ENCODE data around the gene HARS2. TPM values are rescaled to one million over a fixed set of nuclear protein-coding genes. Genes with fewer than 3 reads are reported as not detected.
A peak's percentile ranks its signal among the peaks of the same experiment; 100 is the strongest.

The HARS2 gene
- total RNA-seq, 4 donors from 2014 or later = 16.0 to 41.6 (median 25.5) TPM

DNA sequence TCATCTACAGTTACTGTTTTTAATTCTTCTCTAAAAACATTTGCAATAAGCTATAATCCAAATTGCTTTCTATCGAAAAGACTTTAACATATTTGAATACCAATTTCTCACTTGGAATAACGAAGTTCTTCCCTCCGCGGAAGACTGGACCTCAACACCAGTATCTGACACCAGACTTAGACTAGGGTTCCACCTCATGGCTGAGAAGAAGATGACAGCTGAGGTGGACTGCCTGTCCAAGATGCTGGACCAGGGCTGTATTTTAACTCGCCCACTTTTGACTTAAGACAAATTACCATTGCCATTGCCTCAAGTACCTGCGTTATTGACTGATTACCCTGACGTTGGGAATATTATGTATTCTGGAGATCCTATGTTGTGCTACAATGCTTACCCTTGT, 43.1 kb downstream of the HARS2 start:
- H3K4me3 ChIP-seq = no peak overlapping the region
- 54 to 63% methylated on average over 7 of the region's 7 CpGs for WGBS, 2 donors (ENCODE audit: low coverage in 1 of 2)
- no peaks in the 10 kb centered on the region for H3K4me1 ChIP-seq
- peaks cover 0 to 11% (median 0%) of the 10 kb centered on the region in 3 donors for H3K9me3 ChIP-seq
- H3K27ac ChIP-seq = no peak overlapping the region
- no peak for ATAC-seq
- peaks cover 64% of the 10 kb centered on the region for H3K27me3 ChIP-seq
- H3K36me3 ChIP-seq = no peaks in the 10 kb centered on the region
- TF ChIP-seq, protein P1, sequence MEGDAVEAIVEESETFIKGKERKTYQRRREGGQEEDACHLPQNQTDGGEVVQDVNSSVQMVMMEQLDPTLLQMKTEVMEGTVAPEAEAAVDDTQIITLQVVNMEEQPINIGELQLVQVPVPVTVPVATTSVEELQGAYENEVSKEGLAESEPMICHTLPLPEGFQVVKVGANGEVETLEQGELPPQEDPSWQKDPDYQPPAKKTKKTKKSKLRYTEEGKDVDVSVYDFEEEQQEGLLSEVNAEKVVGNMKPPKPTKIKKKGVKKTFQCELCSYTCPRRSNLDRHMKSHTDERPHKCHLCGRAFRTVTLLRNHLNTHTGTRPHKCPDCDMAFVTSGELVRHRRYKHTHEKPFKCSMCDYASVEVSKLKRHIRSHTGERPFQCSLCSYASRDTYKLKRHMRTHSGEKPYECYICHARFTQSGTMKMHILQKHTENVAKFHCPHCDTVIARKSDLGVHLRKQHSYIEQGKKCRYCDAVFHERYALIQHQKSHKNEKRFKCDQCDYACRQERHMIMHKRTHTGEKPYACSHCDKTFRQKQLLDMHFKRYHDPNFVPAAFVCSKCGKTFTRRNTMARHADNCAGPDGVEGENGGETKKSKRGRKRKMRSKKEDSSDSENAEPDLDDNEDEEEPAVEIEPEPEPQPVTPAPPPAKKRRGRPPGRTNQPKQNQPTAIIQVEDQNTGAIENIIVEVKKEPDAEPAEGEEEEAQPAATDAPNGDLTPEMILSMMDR (IDR thresholded peaks at IDR 0.05) = peak in 3 of 4 experiments; percentile 21 to 35 (median 29)
- no peak for TF ChIP-seq POLR2A (IDR thresholded peaks at IDR 0.05)

DNA sequence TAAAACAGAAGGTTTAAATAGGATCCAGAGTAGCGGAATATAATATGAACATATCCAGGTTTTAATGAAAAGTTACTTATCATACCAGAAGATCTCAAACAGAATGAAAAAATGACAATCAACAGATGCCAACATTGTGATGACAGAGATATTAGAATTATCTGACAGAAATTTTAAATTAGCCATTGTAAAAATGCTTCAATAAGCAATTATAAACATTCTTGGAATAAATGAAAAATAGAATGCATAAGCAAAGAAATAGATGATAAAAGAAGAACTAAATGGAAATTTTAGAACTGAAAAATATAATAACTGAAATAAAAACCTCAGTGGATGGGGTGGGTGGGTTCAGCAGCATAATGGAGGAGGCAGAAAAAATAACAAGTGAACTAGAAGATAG, 46.2 kb downstream of the HARS2 start:
- TF ChIP-seq POLR2AphosphoS5 (IDR thresholded peaks at IDR 0.05) (no peak), EP300 (IDR thresholded peaks at IDR 0.05) (no peak), POLR2A (IDR thresholded peaks at IDR 0.05) (no peak)
- TF ChIP-seq, protein P1 (IDR thresholded peaks at IDR 0.05) = no peak
- H3K4me3 ChIP-seq = no peak overlapping the region
- peaks cover 34% of the 10 kb centered on the region for H3K27me3 ChIP-seq
- no peaks in the 10 kb centered on the region for H3K4me1 ChIP-seq
- no peaks in the 10 kb centered on the region for H3K36me3 ChIP-seq
- no peak overlapping the region for H3K27ac ChIP-seq
- 50 to 82% methylated on average over 1 of the region's 1 CpG for whole genome bisulfite sequencing, 2 donors (ENCODE audit: low coverage in 1 of 2)
- H3K9me3 ChIP-seq = peaks cover 0 to 13% (median 0%) of the 10 kb centered on the region in 3 donors
- ATAC-seq = no peak

DNA sequence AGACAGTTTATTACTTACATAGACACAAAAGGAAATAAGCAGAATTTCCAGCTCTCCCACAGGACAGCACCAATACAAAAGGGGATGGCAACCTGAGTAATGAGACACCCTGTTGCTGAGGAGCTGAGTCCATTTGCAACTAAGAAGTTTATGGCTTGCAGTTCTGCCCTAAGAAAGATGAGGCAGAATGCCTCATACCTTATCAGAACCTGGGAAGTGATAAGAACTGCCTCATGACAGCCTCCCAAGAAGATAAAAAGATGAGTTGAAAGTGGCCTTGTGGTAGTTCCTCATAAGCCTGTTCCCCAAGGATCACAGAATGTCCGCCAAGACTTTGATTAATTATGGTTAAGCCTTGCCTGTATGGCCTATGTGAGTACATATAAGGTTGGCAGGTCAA, 50.7 kb downstream of the HARS2 start:
- no peak for ATAC-seq
- no peaks in the 10 kb centered on the region for H3K4me1 ChIP-seq
- H3K27ac ChIP-seq = no peak overlapping the region
- 69 to 100% methylated on average over 1 of the region's 1 CpG for WGBS, 2 donors (ENCODE audit: low coverage in 1 of 2)
- H3K36me3 ChIP-seq = no peaks in the 10 kb centered on the region
- peaks cover 8% of the 10 kb centered on the region for H3K27me3 ChIP-seq
- peaks cover 0 to 36% (median 0%) of the 10 kb centered on the region in 3 donors for H3K9me3 ChIP-seq
- TF ChIP-seq POLR2AphosphoS5 (IDR thresholded peaks at IDR 0.05) (no peak), POLR2A (IDR thresholded peaks at IDR 0.05) (no peak), EP300 (IDR thresholded peaks at IDR 0.05) (no peak)
- TF ChIP-seq, protein P1 (IDR thresholded peaks at IDR 0.05) = no peak
- no peak overlapping the region for H3K4me3 ChIP-seq

Small RNA genes within 50 kb of the gene (small RNA-seq; reads per million reads assigned to genes)
- 115 to 259 (median 129) reads per million in 4 donors for gene VTRNA1-1
- gene VTRNA1-2 = 0 to 2.3 (median 0.27) reads per million in 4 donors
- gene VTRNA1-3 = 0.26 to 2.7 (median 0.67) reads per million in 4 donors

Other genes with a start within 250 kb of the HARS2 start
- 10 to 100 TPM in 2 of 4 donors, 1 to 10 TPM in 2; 1.8 to 21.5 (median 11.2) TPM for gene EIF4EBP3, start 143.8 kb upstream of the HARS2 start, total RNA-seq
- 10 to 100 TPM; 17.5 to 29.4 (median 23.2) TPM for gene SRA1, start 134.0 kb upstream of the HARS2 start, total RNA-seq
- gene APBB3, start 126.9 kb upstream of the HARS2 start, total RNA-seq = 10 to 100 TPM in 3 of 4 donors, 1 to 10 TPM in 1; 9.7 to 25.1 (median 17.5) TPM
- 10 to 100 TPM; 24.5 to 52.0 (median 32.7) TPM for gene SLC35A4, start 126.6 kb upstream of the HARS2 start, total RNA-seq
- gene CD14, start 58.3 kb upstream of the HARS2 start, total RNA-seq = 10 to 100 TPM; 20.4 to 84.5 (median 37.9) TPM
- 10 to 100 TPM; 10.9 to 72.1 (median 26.7) TPM for gene TMCO6, start 52.0 kb upstream of the HARS2 start, total RNA-seq
- 10 to 100 TPM; 38.6 to 61.5 (median 46.1) TPM for gene NDUFA2, start 43.8 kb upstream of the HARS2 start, total RNA-seq
- gene IK, start 43.6 kb upstream of the HARS2 start, total RNA-seq = 100 to 1,000 TPM; 130 to 168 (median 131) TPM
- gene WDR55, start 26.6 kb upstream of the HARS2 start, total RNA-seq = 10 to 100 TPM; 15.6 to 25.1 (median 16.9) TPM
- gene DND1, start 17.9 kb upstream of the HARS2 start, total RNA-seq = under 1 TPM in 3 of 4 donors, not detected in 1; 0.19 to 0.67 (median 0.62) TPM
- gene HARS1, start 85 bp upstream of the HARS2 start, total RNA-seq = 10 to 100 TPM; 65.9 to 67.9 (median 67.1) TPM
- 10 to 100 TPM; 35.8 to 47.2 (median 45.0) TPM for gene ZMAT2, start 9.0 kb downstream of the HARS2 start, total RNA-seq
- not detected for gene PCDHA1, start 94.7 kb downstream of the HARS2 start, total RNA-seq
- under 1 TPM in 2 of 4 donors, not detected in 2; 0.19 to 0.27 TPM for gene PCDHA2, start 103.4 kb downstream of the HARS2 start, total RNA-seq
- 1 to 10 TPM in 1 of 4 donors, under 1 TPM in 3; 0.32 to 1.4 (median 0.70) TPM for gene PCDHA3, start 109.6 kb downstream of the HARS2 start, total RNA-seq
- under 1 TPM in 3 of 4 donors, not detected in 1; 0.13 to 0.96 (median 0.31) TPM for gene PCDHA4, start 115.6 kb downstream of the HARS2 start, total RNA-seq
- gene PCDHA5, start 130.2 kb downstream of the HARS2 start, total RNA-seq = under 1 TPM in 3 of 4 donors, not detected in 1; 0.27 to 0.31 (median 0.27) TPM
- 1 to 10 TPM in 1 of 4 donors, under 1 TPM in 3; 0.31 to 1.4 (median 0.73) TPM for gene PCDHA6, start 136.5 kb downstream of the HARS2 start, total RNA-seq
- under 1 TPM in 3 of 4 donors, not detected in 1; 0.27 to 0.47 (median 0.35) TPM for gene PCDHA7, start 142.8 kb downstream of the HARS2 start, total RNA-seq
- under 1 TPM in 1 of 4 donors, not detected in 3; 0.15 TPM for gene PCDHA8, start 149.7 kb downstream of the HARS2 start, total RNA-seq
- gene PCDHA9, start 156.9 kb downstream of the HARS2 start, total RNA-seq = under 1 TPM in 3 of 4 donors, not detected in 1; 0.13 to 0.47 (median 0.23) TPM
- 1 to 10 TPM in 3 of 4 donors, under 1 TPM in 1; 0.94 to 2.5 (median 1.4) TPM for gene PCDHA10, start 164.4 kb downstream of the HARS2 start, total RNA-seq
- 1 to 10 TPM in 1 of 4 donors, under 1 TPM in 3; 0.13 to 1.9 (median 0.89) TPM for gene PCDHA11, start 177.5 kb downstream of the HARS2 start, total RNA-seq
- 1 to 10 TPM in 3 of 4 donors, under 1 TPM in 1; 0.54 to 4.7 (median 1.5) TPM for gene PCDHA12, start 183.9 kb downstream of the HARS2 start, total RNA-seq
- 1 to 10 TPM in 2 of 4 donors, under 1 TPM in 2; 0.22 to 2.5 (median 0.79) TPM for gene PCDHA13, start 190.7 kb downstream of the HARS2 start, total RNA-seq
- gene PCDHAC1, start 234.8 kb downstream of the HARS2 start, total RNA-seq = 1 to 10 TPM in 2 of 4 donors, under 1 TPM in 2; 0.47 to 6.6 (median 1.4) TPM

All from gastroesophageal sphincter (tissue), 4 donors.